ENCODE results near the gene MEF2D. TPM values are rescaled to one million over a fixed set of nuclear protein-coding genes. Genes with fewer than 3 reads are reported as not detected.

The MEF2D gene
- total RNA-seq, 1 donor from 2014 or later: 10.7 TPM

DNA sequence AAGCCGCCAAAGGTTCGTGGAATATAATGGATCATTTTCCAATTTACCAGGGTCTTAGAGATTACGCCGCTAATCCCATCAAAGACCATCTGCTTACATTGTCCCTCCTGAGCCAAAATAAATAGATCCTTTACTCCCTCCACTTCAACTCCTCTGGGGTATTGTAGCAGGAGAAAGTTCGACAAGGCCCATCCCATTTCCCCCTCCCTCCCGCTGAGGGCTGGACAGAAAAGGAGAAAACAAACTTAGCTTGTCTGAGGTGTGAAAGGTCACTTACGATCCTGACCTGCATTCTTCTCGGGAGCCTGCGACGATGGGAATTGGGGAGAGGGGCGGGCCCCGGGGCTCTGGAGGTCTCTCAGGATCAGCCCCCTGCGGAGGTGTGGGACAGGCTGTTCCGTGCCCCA lies 60.8 kb downstream of the MEF2D start:
- DNase-seq: no peak

DNA sequence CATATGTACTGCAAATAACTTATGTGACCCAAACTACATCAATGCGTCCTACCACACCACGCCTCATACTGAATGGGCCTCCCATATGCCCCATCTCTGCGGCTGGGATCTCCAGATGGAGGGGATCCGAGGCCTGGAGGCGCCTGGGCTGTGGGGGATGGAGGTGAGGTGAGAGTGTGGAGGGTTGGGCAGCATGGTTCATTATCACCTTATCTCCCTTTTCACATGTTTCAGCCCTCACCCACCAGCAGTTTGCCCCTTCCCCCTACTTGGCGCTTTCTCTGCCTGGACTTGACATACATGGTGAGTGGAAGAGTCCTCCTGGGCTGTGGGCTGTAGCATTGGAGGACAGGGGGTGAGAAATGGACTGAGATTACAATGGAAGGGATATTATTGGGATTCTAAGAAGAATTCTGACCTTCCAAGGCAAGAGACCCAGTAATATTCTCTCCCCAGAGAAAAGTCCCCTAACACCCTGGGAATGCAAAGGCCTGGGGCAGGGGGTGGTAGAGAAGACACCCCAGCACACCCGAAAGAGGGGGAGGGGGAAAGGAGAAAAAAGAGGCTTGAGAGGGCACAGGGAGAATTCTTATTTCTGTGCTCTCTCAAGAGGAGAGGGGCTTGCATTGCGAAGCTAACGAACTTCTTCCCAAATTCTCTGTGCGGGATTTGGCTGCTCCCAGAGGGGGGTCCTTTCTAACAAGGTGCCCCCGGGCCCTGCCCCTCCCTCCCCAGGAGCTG lies 61.4 kb downstream of the MEF2D start:
- no peak for DNase-seq

DNA sequence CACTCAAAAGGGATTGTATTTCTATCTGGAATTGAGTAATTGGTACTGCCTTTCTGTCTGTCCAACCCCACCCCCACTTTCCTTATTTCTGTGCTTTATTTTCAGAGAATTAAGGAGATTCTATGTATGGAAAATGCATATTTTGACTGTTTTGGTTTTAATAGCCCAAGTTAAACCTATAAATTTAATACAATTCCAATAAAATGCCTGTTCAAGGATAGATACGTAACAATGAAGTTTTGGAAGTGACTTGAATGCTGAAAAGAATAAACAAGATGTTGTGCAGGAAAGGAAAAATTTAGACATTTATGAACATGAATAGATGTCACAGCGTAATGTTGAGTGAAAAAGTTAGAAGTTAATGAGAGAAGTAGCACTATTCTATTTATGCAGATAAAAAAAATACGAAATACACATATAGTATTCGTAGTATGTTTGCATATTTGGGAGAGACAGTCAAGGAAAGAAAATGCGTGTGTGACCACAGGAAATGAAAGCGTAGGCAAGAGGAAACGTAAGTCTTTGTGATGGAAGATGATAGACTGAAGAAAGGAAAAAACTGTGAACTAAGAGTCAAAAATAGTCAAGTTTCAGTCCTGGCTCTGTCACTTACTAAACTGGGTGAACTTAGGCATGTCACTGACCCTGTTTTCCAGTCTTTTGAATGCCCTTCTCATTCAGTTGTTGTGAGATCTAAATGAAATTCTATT lies 62.1 kb downstream of the MEF2D start:
- DNase-seq: no peak

DNA sequence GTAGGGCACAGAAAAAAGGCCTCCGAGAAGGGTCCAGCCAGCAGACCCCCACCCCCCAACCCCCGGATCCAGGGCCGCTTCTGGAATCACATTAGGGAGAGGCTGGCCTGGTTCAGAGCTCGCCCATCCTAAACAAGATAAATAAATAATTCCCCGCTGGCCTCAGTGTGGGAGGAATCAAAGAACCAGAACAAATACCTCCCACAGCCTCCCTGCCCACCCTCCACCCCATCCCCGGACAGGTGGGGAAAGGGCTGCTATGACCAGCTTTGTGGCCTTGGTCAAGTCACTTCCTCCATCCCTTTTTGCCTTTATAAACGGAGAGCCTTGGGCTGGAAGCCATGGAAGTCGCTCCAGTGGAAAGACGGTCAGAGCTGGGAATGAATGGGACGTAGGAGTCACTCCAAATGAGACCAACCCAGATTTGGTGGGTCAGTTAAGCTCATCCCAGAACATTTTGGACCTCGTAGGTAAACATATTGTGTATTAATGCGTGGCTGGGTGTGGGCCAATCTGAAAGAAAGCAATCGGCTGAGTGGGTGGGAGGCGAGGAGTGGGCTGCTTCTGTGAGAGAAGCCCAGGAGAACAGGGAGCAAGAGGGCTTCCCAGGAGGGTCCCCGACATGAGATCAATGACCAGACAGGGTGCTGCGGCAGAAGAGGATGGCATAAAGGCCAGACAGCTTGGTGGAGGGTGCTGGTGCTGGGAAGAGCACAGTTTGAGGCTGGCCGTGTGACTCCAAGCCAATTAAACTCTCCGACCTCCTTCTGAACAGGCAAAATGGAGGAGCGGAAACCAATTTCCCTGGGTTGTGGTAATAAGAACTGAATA lies 63.3 kb downstream of the MEF2D start:
- no peak for DNase-seq

DNA sequence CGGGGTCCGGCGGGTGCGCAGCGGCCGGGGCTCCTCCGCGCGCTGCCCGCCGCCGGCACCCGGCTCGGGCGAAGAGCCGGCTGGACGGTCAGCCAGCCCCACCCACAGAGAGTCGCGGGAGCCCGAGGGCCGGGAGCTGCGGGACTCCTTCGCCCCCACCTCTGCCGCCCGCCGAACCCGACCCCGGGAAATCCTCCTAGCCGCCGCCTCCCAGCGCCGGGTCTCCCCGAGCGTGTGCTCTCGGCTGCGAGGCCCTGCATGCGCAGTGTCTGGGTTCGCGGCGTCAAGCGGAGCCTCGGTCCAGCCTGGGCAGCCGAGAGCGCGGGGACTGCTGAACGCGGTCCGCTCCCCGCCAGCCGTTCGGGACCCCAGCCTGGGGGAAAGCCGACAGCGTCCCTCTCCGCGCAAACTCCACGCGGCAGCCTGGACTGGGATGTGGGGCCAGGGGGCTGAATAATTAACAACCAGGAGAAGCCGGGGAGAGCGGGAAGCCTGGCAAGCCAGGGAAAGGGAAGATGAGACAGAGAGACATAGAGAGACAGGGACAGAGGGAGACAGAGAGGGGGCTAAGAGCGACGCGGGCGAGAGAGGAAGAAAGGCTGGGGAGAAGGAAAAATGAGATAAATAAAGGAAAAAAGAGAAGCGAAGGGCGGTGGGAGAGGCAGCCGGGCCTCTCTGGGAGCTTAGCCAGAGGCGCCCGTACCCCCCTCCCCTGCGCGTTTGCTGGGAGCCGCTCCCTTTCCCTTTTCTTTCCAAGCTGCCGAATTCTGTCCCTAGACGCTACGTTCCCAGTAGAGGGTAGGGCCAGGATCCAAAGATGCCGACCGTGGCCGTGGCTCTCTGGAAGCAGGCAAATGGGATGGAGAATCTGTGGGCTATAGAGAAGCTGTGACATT lies 64.2 kb downstream of the MEF2D start:
- peak; percentile 21 for DNase-seq

DNA sequence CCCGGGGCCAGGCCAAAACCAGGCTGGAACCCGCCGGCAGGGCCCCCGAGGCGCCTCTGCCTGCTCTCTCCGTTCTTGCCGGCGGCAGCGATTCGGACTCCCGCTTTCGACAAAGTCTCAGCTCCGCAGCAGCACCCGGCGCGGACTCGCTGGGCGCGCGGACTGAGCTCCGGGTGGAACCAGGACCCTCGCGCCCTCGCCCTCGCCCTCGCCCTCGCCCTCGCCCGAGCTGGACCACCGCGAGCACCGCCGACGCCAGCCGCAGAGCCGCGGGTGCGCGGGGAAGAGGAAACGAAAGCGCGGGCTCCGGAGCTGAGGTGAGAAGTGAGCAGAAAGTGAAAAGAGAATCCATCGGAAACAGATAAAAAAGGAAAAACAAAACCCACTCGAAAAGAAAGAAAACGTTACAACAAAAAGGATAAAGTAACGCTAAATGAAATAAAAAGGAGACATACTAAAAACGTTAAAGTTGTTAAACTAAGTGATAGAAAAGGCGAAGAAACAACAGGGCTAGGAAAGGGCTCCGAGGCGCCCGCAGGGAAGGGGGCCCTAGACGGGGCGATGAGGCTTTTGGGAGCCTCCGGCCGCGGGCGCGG lies 64.9 kb downstream of the MEF2D start:
- DNase-seq: no peak

DNA sequence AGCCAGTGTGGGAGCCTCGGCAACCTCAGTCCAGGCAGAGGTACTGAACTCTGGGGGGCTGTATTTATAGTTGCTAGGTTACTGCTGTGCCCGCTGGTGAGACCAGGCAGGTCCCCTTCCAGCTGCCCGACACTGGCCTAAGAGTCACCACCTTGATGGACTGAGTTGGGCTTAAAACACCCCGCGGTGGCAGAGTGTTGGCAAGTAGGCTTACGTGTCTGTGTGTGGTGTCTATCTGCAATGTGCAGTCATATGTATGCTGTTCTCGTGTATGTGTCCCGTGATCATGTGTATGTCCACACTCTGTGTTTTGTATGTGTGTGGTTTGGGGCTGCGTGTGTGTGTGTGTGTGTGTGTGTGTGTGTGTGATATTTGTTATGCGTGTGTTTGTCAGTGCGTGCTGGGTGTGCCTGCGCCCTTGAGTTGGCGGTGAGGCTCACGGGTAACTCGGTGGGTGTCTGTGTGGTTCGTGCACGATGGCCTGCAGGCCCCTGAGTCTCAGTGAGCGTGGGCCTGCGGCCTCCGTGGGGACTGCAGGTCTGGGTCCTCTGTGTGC lies 65.5 kb downstream of the MEF2D start:
- no peak for DNase-seq

DNA sequence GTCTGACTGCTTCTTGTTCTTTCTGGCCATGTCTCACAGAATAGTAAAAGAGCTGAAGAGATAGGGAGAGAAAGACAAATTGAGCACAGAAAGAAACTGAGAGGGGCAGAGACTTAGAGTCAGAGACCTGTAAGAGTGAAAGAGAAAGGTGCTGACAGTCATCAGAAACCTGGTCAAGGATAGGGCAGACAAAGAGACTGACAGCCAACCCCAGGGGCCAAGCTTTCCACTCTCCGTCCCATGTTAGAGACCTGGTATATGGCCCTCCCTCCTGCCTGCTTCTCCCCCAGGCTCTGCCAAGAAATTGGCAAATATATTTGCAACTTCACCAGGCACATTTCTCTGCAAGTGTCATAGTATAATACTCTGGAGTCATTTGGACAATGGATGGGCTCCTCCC lies 67.0 kb downstream of the MEF2D start:
- no peak for DNase-seq

DNA sequence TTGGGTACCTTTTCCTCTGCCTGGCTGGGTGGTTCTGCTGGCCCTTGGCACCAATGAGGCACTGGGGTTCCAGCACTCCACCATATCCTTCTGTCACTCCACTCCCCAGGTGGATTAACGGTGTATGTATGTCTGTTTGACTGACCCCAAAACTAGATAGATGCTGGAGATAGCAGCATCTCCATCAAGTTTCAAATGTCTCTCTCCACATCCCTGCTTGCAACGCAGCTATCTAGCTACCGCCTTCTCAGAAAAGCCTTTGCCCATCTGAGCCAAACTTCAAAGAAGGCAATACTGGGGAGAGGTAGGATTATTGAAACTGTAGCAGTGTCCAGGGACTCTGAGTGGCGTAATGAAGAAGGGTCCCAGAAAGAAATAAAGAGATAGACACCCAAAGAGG lies 67.5 kb downstream of the MEF2D start:
- no peak for DNase-seq

DNA sequence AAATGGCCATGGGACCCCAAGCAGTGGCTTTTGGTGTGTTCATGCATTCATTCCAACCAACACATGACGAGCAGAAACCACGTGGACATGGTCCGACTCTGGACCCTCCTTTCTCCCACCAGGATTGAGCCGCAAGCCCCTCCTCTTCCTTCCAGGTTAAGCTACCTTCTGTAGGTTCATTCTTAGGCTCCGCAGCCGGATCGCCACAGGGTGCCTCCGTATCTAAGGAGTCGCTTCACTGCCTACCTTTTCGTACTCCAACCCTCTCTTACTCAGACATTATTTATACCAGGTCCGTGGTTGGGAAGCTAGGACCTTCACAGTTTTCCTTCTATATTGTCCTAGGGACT lies 67.9 kb downstream of the MEF2D start:
- no peak for DNase-seq

DNA sequence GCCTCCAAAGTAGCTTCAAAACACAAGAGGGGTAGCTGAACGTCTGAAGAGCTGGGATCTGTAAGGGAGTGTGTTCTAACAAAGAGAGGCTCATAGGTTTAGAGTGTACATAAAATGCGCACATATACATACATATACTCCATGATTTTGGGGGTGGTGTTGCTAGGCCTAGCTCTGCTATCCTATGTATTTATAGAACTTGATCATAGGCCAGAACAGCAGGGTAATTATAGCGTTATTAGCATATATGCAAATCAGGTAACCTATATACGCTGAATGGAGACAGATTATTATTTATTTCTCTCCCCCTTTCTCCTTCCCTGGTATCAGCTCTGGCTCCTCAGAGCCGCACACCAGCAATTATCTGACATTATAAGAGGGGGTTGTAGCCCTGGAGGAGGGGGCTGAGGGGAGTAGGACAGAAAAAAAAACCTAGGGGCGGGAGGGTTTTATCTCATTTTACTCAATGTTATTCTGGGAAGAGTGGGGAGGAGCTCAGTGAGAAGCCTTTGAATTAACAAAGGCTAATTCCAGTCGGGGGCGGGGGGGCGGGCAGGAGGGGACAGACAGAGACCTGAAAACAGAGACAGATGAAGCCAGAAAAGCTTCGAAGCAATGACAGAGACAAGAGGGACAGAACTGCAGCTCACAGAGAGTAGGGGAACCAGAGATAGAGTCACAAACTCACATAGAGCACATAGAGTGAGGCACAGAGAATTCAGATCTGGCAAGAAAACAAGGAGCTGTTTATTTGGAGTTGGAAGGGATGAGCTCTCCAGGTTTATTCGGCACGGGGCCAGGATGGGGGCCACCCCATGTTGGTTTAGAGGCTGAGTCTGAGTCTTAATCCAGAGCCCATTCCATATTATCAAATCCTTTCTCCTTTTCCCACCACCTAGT lies 68.6 kb downstream of the MEF2D start:
- DNase-seq: no peak

DNA sequence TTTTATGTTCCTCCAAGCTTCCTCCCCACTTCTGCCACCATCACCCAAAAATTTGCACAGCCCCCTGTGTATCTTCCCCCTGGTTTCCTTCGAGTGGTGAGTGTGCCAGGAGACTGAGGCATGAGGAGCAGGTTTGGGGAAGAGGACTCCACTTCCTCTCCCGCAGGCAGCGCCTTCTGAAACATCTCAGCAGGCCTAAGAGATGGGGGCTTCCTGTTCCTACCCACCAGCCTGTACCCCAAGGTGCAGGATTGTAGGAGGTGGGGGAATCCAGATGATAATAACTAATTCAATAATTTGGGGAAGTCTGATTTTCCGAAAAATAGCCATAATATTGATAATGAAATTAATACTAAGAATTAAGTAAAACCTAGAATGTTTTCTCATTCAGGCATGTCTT lies 69.2 kb downstream of the MEF2D start:
- DNase-seq: no peak

DNA sequence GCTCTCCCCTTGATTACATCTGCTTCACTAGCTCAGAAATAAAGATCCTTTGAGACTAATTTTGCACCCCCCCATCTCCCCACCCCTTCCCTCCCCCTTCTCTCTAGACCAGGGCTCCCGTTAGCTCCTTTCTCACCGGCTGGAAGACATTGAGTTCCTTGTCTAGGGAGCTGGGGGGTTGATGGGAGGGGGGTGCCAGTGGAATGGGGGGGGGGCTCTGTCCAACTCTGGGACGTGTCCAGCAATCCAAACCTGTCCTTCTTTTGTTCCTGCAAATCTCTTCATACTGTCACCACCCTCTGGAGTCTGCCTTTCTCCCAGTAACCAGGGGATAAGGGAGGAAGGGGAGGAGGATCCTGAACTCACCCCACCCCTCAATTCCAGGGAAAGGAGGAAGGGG lies 69.7 kb downstream of the MEF2D start:
- no peak for DNase-seq

DNA sequence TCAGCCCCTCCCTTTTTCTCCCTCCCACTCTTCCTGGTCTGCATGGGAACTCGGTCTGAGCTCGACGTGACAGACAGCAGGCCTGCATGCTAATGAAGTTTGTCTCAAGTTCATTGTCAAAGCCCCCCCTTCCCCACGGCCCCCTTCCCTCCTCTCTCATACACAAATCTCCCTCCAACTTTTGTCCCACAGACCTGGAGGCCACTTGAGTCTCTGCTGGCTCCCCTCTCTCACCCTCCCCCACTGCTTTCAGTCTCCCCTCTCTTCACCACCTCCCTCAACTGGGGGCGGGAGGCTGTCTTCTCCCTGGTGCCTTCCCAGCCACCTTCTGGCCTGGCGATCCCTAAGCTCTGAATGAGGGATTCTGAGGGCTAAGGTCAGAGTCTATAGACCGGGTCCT lies 70.3 kb downstream of the MEF2D start:
- no peak for DNase-seq

DNA sequence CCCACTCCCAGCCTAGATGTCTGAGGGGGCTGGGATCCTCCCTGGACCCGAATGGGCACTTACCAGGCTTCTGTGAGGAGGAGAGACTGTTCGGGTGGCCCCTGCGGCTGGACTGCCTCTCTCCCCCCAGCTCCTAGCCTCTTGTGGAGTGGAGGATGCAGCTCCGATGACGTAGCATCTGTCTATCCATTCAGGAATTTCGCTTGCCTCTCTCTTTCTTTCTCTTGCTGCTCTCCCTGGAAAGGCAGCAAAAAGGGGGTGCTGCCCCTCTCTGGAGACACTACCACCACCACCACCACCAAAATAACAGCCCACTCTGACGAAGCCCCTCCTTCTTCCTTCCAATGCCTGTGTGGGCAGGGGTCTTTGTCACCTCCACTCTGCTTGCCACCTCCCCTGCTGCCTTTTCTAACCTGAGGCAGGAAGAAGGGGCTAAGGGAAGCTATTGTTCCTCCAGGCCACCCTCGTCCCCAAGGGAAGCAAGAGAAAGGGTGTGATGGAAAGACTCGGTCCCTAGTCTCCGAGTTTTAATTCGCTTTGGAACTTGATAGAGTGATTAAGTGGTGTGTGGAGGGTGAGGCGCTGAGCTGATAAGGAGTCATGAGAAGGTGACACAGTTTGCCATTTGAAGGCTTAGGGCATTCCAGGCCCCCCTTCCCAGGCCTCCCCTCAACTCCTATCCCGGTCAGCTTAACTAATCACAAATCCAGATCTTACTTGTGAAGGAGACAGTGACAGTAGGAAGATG lies 71.1 kb downstream of the MEF2D start:
- no peak for DNase-seq

DNA sequence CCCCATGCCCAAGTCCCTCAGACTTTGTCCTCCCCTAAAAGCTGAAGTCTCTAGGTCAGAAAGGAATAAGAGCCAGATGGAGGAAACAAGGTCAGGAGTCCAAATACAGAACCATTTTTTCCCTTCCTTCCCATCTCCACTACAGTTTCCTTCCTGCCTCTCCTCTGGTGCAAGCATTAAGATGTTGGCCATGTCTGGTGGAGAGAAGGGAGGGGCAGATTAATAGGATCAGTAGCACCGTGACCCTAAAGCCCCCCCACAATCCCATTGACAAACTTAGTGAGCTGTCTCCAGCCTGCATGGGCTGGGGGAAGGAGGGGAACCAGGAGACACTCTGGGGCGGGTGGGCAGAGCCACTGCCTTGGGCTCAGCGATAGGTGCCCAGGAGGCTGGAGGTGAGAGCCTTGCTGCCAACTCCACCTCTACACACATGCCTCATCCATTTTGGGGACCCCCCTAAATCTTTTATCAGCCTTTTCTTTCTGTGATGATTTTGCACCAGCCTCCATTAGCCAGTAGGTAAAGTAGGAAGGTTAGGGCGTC lies 71.8 kb downstream of the MEF2D start:
- DNase-seq: no peak

DNA sequence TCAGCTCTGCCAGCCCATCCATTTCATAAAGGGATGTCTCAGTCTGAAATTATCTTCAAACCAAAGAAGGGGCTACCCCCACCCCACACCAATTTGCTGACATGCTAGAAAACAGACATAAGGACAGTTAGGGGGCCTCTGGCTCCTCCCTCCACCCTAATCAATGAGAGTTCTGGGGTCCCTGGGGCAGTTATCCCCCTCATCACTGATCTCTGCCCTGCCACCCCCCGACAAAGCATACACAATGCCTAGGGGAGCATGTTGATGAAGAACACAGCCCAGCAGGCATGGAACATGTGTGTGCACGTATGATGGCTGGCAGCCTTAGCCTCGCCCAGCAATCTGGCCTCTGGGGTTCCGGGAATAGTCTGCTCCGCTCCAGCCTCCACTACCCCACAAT lies 72.6 kb downstream of the MEF2D start:
- no peak for DNase-seq

DNA sequence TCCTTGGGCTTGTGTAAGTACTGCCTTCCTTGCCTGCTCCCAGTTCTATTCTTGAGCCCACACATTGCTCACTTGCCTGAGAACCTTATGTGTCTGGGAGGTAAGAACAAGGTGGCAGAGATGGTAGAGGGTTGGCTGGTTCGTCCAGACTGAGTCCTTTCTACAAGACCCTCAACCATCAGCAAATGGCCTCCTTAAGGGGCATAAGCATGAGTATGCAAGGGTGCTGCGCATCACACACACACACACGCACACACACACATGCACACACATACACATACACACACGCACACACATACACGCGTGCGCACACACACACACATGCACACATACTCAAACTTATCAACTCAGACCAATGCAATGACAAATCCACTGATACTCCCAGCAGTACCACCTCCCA lies 74.6 kb downstream of the MEF2D start:
- no peak for DNase-seq

DNA sequence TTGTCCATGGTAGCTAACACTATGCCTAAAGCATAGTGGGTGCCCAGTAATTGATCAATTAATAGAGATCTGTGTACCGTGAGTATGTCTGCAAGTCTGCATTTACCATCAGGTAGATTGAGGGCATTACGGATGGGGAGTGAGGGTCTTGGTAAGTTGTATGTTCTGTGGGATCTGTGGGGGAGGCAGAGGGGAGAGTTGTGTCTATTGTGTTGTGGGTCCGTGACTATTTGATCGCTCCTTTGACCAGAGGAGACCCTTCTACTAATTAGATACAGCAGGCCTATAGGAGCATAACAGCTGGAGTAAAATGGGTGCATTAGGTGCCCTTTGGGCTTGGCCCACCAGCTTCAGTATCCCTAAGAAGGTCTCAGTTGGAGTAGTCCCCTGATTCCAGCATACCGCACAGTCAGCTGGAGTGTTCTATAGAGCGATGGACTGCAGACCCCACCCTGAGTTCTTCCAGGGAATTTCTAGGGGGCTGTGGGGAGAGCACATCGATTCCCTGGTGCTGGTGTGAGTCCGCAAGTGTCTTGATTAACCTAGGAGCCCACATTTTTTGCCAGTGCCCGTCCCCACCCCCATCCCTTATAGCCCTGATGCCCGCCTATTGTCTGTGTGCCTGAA lies 75.7 kb downstream of the MEF2D start:
- DNase-seq: no peak

Measured in dermis blood vessel endothelial cell (primary cell).